Measurements from ENCODE around the gene ALDH9A1. TPM values are rescaled to one million over a fixed set of nuclear protein-coding genes. Genes with fewer than 3 reads are reported as not detected.
"Not testable (repeated sequence)": the region's sequence is repeated elsewhere in the genome, so short reads cannot be mapped to it uniquely, and the experiment has no call there.

The ALDH9A1 gene
- total RNA-seq, 1 donor from 2014 or later: 35.8 TPM

- no peaks in the 10 kb centered on the region for H3K27me3 Mint-ChIP-seq
- TF ChIP-seq CTCF (IDR thresholded peaks at IDR 0.05): no peak
- H3K4me1 Mint-ChIP-seq: peaks cover 18% of the 10 kb centered on the region
- no peak for DNase-seq
- no peaks in the 10 kb centered on the region for H3K9me3 Mint-ChIP-seq
- POLR2A ChIA-PET: no interaction called here
- no peak overlapping the region for H3K4me3 Mint-ChIP-seq
- no peak overlapping the region for H3K27ac Mint-ChIP-seq
- no peak for ATAC-seq (ENCODE audit: low read depth)
- peaks cover 3% of the 10 kb centered on the region for H3K36me3 Mint-ChIP-seq (ENCODE audit: low read depth)
- CTCF ChIA-PET: interaction anchor here (1.1 kb wide), 1 partner anchor 280 kb away, joined by 3 read pairs; no protein-coding TSS in a partner anchor
- intact Hi-C loops (cut with micrococcal nuclease): no loop called here
Measured at GRCh38 chr1:165644064-165644735, 54.2 kb downstream of the ALDH9A1 start.

- intact Hi-C loops (cut with micrococcal nuclease): no loop called here
- Mint-ChIP-seq H3K4me3 (no peak overlapping the region), H3K36me3 (ENCODE audit: low read depth) (peaks cover 9% of the 10 kb centered on the region), H3K4me1 (peaks cover 13% of the 10 kb centered on the region), H3K9me3 (no peaks in the 10 kb centered on the region), H3K27ac (no peak overlapping the region), H3K27me3 (no peaks in the 10 kb centered on the region)
- TF ChIP-seq CTCF (IDR thresholded peaks at IDR 0.05): no peak
- no peak for ATAC-seq (ENCODE audit: low read depth)
- POLR2A ChIA-PET: no interaction called here
- CTCF ChIA-PET: no interaction called here
- DNase-seq: no peak
Measured at GRCh38 chr1:165641231-165641987, 57.0 kb downstream of the ALDH9A1 start.

- no peak overlapping the region for H3K27ac Mint-ChIP-seq
- ChIA-PET POLR2A (no interaction called here), CTCF (no interaction called here)
- no peaks in the 10 kb centered on the region for H3K9me3 Mint-ChIP-seq
- peaks cover 12% of the 10 kb centered on the region for H3K4me1 Mint-ChIP-seq
- H3K27me3 Mint-ChIP-seq: no peaks in the 10 kb centered on the region
- ATAC-seq (ENCODE audit: low read depth): no peak
- no peak for TF ChIP-seq CTCF (IDR thresholded peaks at IDR 0.05)
- H3K4me3 Mint-ChIP-seq: no peak overlapping the region
- intact Hi-C loops (cut with micrococcal nuclease): loop anchor here (10.0 kb wide), 1 partner anchor 1585 kb away; the partner anchor contains the start of gene POU2F1
- DNase-seq: no peak
- H3K36me3 Mint-ChIP-seq (ENCODE audit: low read depth): peaks cover 11% of the 10 kb centered on the region
Measured at GRCh38 chr1:165639821-165640623, 58.3 kb downstream of the ALDH9A1 start.

GRCh38 chr1:165638211-165638610, 60.2 kb downstream of the ALDH9A1 start:
- POLR2A ChIA-PET; DNase-seq; ATAC-seq (ENCODE audit: low read depth); H3K27me3 Mint-ChIP-seq; H3K9me3 Mint-ChIP-seq; CTCF ChIA-PET; H3K27ac Mint-ChIP-seq; H3K4me3 Mint-ChIP-seq: not testable (repeated sequence)
- peaks cover 11% of the 10 kb centered on the region for H3K36me3 Mint-ChIP-seq (ENCODE audit: low read depth)
- H3K4me1 Mint-ChIP-seq: peaks cover 26% of the 10 kb centered on the region
- intact Hi-C loops (cut with micrococcal nuclease): loop anchor here (10.0 kb wide), 1 partner anchor 1587 kb away; the partner anchor contains the start of gene POU2F1

- no peaks in the 10 kb centered on the region for H3K9me3 Mint-ChIP-seq
- no peak for ATAC-seq (ENCODE audit: low read depth)
- ChIA-PET POLR2A (no interaction called here), CTCF (no interaction called here)
- H3K4me1 Mint-ChIP-seq: peaks cover 33% of the 10 kb centered on the region
- no peak for TF ChIP-seq CTCF (IDR thresholded peaks at IDR 0.05)
- intact Hi-C loops (cut with micrococcal nuclease): loop anchor here (10.0 kb wide), 1 partner anchor 1587 kb away; the partner anchor contains the start of gene POU2F1
- H3K27ac Mint-ChIP-seq: no peak overlapping the region
- peaks cover 11% of the 10 kb centered on the region for H3K36me3 Mint-ChIP-seq (ENCODE audit: low read depth)
- no peaks in the 10 kb centered on the region for H3K27me3 Mint-ChIP-seq
- H3K4me3 Mint-ChIP-seq: no peak overlapping the region
- DNase-seq: no peak
Measured at GRCh38 chr1:165637427-165637826, 60.9 kb downstream of the ALDH9A1 start.
